ENCODE measurements around the gene MOCS3. TPM values are rescaled to one million over a fixed set of nuclear protein-coding genes. Genes with fewer than 3 reads are reported as not detected.
A peak's percentile ranks its signal among the peaks of the same experiment; 100 is the strongest.

MOCS3 gene
- total RNA-seq, 4 donors from 2014 or later, result 5.8 to 8.0 (median 6.8) TPM

DNA sequence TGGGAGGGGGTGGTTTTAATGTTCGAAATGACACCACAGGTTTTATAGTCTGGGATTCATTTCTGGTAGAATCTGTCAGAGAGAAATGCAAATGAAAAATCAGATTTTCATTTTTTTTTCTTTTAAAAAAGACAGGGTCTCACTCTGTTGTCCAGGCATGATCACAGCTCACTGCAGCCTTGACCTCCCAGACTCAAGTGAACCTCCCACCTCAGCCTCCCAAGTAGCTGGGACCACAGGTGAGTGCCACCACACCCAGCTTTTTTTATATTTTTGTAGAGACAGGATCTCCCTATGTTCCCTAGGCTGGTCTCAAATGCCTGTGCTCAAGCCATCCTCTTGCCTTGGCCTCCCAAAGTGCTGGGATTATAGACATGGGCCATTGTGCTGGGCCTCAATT is 25.0 kb upstream of the MOCS3 start:
- DNase-seq (ENCODE audit: low spot score in 2 of 2), result no peak
- TF ChIP-seq, protein P1, sequence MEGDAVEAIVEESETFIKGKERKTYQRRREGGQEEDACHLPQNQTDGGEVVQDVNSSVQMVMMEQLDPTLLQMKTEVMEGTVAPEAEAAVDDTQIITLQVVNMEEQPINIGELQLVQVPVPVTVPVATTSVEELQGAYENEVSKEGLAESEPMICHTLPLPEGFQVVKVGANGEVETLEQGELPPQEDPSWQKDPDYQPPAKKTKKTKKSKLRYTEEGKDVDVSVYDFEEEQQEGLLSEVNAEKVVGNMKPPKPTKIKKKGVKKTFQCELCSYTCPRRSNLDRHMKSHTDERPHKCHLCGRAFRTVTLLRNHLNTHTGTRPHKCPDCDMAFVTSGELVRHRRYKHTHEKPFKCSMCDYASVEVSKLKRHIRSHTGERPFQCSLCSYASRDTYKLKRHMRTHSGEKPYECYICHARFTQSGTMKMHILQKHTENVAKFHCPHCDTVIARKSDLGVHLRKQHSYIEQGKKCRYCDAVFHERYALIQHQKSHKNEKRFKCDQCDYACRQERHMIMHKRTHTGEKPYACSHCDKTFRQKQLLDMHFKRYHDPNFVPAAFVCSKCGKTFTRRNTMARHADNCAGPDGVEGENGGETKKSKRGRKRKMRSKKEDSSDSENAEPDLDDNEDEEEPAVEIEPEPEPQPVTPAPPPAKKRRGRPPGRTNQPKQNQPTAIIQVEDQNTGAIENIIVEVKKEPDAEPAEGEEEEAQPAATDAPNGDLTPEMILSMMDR (IDR thresholded peaks at IDR 0.05), result no peak
- no peak for TF ChIP-seq POLR2A (IDR thresholded peaks at IDR 0.05)
- WGBS, 2 donors, result 82 to 87% methylated on average over 1 of the region's 1 CpG
- intact Hi-C loops (cut with DNase I; ENCODE audit: low total_unique reads), result no loop called here
- no peak overlapping the region for H3K4me3 ChIP-seq (ENCODE audit: low read depth, poor library complexity, severe bottlenecking)

- no peak for DNase-seq (ENCODE audit: low spot score in 2 of 2)
- H3K4me3 ChIP-seq (ENCODE audit: low read depth, poor library complexity, severe bottlenecking), result no peak overlapping the region
- WGBS, 2 donors, result 87 to 95% methylated on average over 7 of the region's 7 CpGs
- TF ChIP-seq, protein P1 (IDR thresholded peaks at IDR 0.05), result no peak
- no peak for TF ChIP-seq POLR2A (IDR thresholded peaks at IDR 0.05)
- intact Hi-C loops (cut with DNase I; ENCODE audit: low total_unique reads), result no loop called here
Observed at GRCh38 chr20:50943069-50943468, 15.5 kb upstream of the MOCS3 start.

DNA sequence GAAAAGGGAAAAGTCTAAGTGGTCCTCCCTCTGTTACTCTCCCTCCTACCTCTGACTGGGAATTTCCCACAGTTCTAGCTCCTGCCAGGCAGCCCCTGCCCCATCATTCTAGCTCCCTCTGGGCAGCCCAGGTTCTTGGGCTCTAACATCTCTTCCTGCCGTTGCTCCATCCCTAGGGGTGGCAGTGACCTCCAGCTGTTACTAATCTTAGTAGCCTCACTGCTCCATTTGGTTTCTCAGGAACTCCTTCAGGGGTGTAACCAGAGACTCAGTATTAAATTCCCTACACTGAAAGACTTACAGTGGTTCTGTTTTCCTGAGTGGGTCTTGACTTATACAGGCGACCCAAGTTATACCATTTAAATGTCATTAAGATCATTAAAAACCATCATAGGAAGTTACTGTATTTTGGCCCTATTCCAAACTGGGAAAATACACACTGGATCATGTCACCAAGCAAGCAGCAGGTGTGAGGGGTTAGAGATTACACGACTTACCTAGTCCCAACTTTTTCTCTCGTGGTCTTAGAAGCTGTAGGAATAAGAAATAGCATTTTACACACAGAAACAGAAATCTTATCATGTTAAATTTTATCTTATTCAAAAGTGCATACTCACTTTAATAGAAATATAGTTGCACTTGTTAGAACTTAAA is 10.4 kb upstream of the MOCS3 start:
- WGBS, 2 donors, result 81 to 85% methylated on average over 4 of the region's 4 CpGs
- no peak overlapping the region for H3K4me3 ChIP-seq (ENCODE audit: low read depth, poor library complexity, severe bottlenecking)
- DNase-seq (ENCODE audit: low spot score in 2 of 2), result no peak
- TF ChIP-seq POLR2A (IDR thresholded peaks at IDR 0.05), result no peak
- TF ChIP-seq, protein P1 (IDR thresholded peaks at IDR 0.05), result no peak
- intact Hi-C loops (cut with DNase I; ENCODE audit: low total_unique reads), result no loop called here

GRCh38 chr20:50953196-50953595 is 5.4 kb upstream of the MOCS3 start:
- TF ChIP-seq, protein P1 (IDR thresholded peaks at IDR 0.05), result no peak
- no peak for TF ChIP-seq POLR2A (IDR thresholded peaks at IDR 0.05)
- DNase-seq (ENCODE audit: low spot score in 2 of 2), result no peak
- 89 to 95% methylated on average over 2 of the region's 2 CpGs for WGBS, 2 donors
- no peak overlapping the region for H3K4me3 ChIP-seq (ENCODE audit: low read depth, poor library complexity, severe bottlenecking)
- intact Hi-C loops (cut with DNase I; ENCODE audit: low total_unique reads), result no loop called here

DNA sequence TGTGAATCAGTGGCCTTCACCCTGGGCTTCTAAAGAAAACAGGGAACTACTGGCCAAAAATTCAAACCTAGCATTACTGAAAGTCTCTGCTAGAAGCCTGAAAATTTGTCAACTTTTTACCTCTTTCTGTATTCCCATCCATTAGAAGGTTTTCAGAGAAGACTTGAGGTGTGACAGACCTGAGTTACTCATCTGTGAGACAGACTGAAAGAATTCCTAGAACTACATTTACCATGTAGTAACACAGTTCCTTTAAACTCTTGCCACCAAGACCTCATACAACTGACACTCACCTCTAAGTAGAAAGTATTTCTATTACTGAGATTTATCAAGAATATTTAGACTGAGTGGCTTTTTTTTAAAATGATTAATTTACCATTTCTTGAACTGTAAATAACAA is 4.8 kb upstream of the MOCS3 start:
- no peak for DNase-seq (ENCODE audit: low spot score in 2 of 2)
- TF ChIP-seq POLR2A (IDR thresholded peaks at IDR 0.05), result no peak
- TF ChIP-seq, protein P1 (IDR thresholded peaks at IDR 0.05), result no peak
- H3K4me3 ChIP-seq (ENCODE audit: low read depth, poor library complexity, severe bottlenecking), result no peak overlapping the region
- intact Hi-C loops (cut with DNase I; ENCODE audit: low total_unique reads), result no loop called here

DNA sequence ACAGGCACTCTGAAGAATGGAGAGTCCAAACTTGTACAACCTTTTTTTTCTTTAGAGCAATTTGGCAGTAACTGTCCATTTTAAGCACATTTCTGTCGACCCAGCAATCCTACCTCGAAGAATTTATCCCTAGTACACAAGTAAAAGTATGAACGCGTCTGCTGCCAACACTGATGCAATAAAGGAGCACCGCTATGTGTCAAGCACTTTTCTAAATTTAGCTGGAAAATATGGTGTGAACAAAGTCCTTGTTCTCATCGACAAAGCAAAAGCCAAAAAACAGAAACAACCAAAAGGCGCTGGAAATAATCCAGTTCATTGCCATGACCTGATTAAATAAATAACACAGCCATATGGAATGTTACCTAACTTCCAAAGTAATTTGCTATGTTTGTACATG is 1.3 kb upstream of the MOCS3 start:
- no peak for DNase-seq (ENCODE audit: low spot score in 2 of 2)
- 9 to 13% methylated on average over 7 of the region's 7 CpGs for whole genome bisulfite sequencing, 2 donors
- TF ChIP-seq, protein P1 (IDR thresholded peaks at IDR 0.05), result no peak
- no peak for TF ChIP-seq POLR2A (IDR thresholded peaks at IDR 0.05)
- intact Hi-C loops (cut with DNase I; ENCODE audit: low total_unique reads), result no loop called here
- H3K4me3 ChIP-seq (ENCODE audit: low read depth, poor library complexity, severe bottlenecking), result peak overlapping the region; percentile 95
